CD8-positive, alpha-beta memory T cell (primary cell): ENCODE results near the gene OMA1. TPM values are rescaled to one million over a fixed set of nuclear protein-coding genes. Genes with fewer than 3 reads are reported as not detected.

Experiments
- CTCF ChIA-PET: fragments of 350-600 bp; sonication (Branson Sonifier 250); formaldehyde crosslinking; loops from one replicate; lab custom pipeline; 2021; ENCODE audit warnings: antibody characterized with exemption; lab: Charles Lee
- POLR2A ChIA-PET: fragments of 350-600 bp; sonication (Branson Sonifier 250); formaldehyde crosslinking; loops from one replicate; lab custom pipeline; 2021; ENCODE audit warnings: antibody characterized with exemption; lab: Charles Lee
- DNase-seq, 5 donors: peaks; one replicate each; pipeline versions ENCODE4 v3.0.0 to v3.0.0-alpha.2; 2020 to 2022; ENCODE audit warnings: mixed read lengths in 1 of 5
- H3K27ac ChIP-seq: one replicate; pipeline ENCODE4 v1.7.0; 2013; ENCODE audit warnings: low read depth, mild to moderate bottlenecking, low read length, moderate library complexity
- H3K27me3 ChIP-seq: 2 replicates; pipeline ENCODE4 v1.7.0; 2013; ENCODE audit warnings: low read length, mild to moderate bottlenecking; ENCODE audit not compliant: insufficient read depth, poor library complexity, severe bottlenecking
- H3K36me3 ChIP-seq: 2 replicates; pipeline ENCODE4 v1.7.0; 2013; ENCODE audit warnings: mild to moderate bottlenecking, low read length, moderate library complexity; ENCODE audit not compliant: insufficient read depth
- H3K4me1 ChIP-seq: 2 replicates; pipeline ENCODE4 v1.7.0; 2013; ENCODE audit warnings: mild to moderate bottlenecking, low read length, moderate library complexity; ENCODE audit not compliant: insufficient read depth
- H3K4me3 ChIP-seq: 2 replicates; pipeline ENCODE4 v1.7.0; 2013; ENCODE audit warnings: mild to moderate bottlenecking, low read length
- H3K9me3 ChIP-seq: 2 replicates; pipeline ENCODE4 v1.7.0; 2013; ENCODE audit warnings: mild to moderate bottlenecking, low read length
- H3K27ac Mint-ChIP-seq, 8 donors: one replicate each; pipeline ENCODE4 v1.8.0; 2020 to 2021; ENCODE audit warnings: mixed read lengths in 8 of 8, mild to moderate bottlenecking in 6 of 8, inconsistent platforms in 3 of 8, moderate library complexity in 3 of 8
- H3K27me3 Mint-ChIP-seq, 2 donors: one replicate each; pipeline ENCODE4 v1.8.0; 2020 to 2021; ENCODE audit warnings: mixed read lengths in 2 of 2, mild to moderate bottlenecking in 1 of 2, moderate library complexity in 1 of 2
- H3K36me3 Mint-ChIP-seq, 3 donors: one replicate each; pipeline ENCODE4 v1.8.0; 2020 to 2021; ENCODE audit warnings: mixed read lengths in 3 of 3, inconsistent platforms in 1 of 3, mild to moderate bottlenecking in 1 of 3
- H3K4me1 Mint-ChIP-seq, 3 donors: one replicate each; pipeline ENCODE4 v1.8.0; 2020 to 2021; ENCODE audit warnings: mixed read lengths in 3 of 3, inconsistent platforms in 1 of 3, mild to moderate bottlenecking in 1 of 3
- H3K4me3 Mint-ChIP-seq, 7 donors: one replicate each; pipeline ENCODE4 v1.8.0; 2020 to 2021; ENCODE audit warnings: mixed read lengths in 7 of 7, mild to moderate bottlenecking in 6 of 7, moderate library complexity in 4 of 7, inconsistent platforms in 2 of 7
- H3K9me3 Mint-ChIP-seq, 5 donors: one replicate each; pipeline ENCODE4 v1.8.0; 2020 to 2022; ENCODE audit warnings: mixed read lengths in 5 of 5, mild to moderate bottlenecking in 3 of 5, moderate library complexity in 2 of 5, inconsistent platforms in 1 of 5
- polyA plus RNA-seq: library from polyadenylated mRNA; unstranded; fragments of 300-500 nt; fragmentation: Illumina TruSeq; gene quantifications from one replicate; pipeline ENCODE4 v1.2.3, GENCODE V29; 2021
- total RNA-seq, 2 experiments: library from RNA; stranded (reverse); gene quantifications; one replicate each; pipeline ENCODE4 v1.2.3, GENCODE V29; 2021

OMA1 gene
- total RNA-seq (10 to 100 TPM; 15.9 to 17.6 TPM), polyA plus RNA-seq (40.5 TPM)

GRCh38 chr1:58546520-58547308, at the start of gene OMA1:
TSS of gene OMA1 (minus strand) at chr1:58546726. CDS start at chr1:58539294, 7,432 bp downstream.
- H3K4me1 Mint-ChIP-seq, result peaks cover 23 to 40% (median 34%) of the 10 kb centered on the region in 3 donors
- ChIA-PET CTCF (interaction anchor here (1.0 to 2.2 kb wide), 7 partner anchors 8 to 1715 kb away, joined by 3 to 38 read pairs (median 6); no protein-coding TSS in a partner anchor), POLR2A (interaction anchor here (0.6 to 1.4 kb wide), 3 partner anchors 32 to 270 kb away, joined by 3 to 5 read pairs (median 3); partner anchors contain the start of gene JUN)
- H3K27ac ChIP-seq, result peak within 1 kb of the TSS; percentile 92
- H3K27me3 ChIP-seq, result no peaks in the 10 kb centered on the region
- no peaks in the 10 kb centered on the region for H3K36me3 ChIP-seq
- peak within 1 kb of the TSS; percentile 91 to 97 (median 94) for H3K4me3 Mint-ChIP-seq
- DNase-seq, result peak; percentile 96 to 98 (median 97)
- no peaks in the 10 kb centered on the region for H3K9me3 ChIP-seq
- H3K27ac Mint-ChIP-seq, result peak within 1 kb of the TSS; percentile 74 to 99 (median 98)
- peaks cover 0 to 8% (median 0%) of the 10 kb centered on the region in 3 donors for H3K36me3 Mint-ChIP-seq
- H3K4me3 ChIP-seq, result peak within 1 kb of the TSS; percentile 59
- H3K9me3 Mint-ChIP-seq, result no peaks in the 10 kb centered on the region
- H3K4me1 ChIP-seq, result peaks cover 12% of the 10 kb centered on the region
- H3K27me3 Mint-ChIP-seq, result peaks cover 0 to 1% of the 10 kb centered on the region in 2 donors

DNA sequence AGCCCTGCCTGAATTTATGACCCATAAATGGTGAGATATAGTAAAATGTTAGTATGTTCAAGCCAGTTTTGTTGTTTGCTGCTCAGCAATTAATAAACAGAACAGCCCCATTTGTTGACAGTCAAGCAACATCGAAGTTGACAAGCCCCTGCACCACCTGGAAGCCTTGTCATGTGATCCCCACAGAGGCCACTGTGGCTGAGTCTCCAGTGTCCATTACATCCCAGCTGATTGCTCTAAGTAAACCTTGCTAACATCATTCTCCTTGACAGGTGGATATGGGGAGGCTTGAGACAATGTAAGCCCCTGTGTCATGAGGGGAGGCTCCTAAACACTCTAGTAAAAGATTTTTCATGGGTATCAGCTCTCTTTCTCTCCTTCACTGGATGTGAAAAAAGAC, 48.0 kb upstream of the OMA1 start:
- Histone ChIP-seq H3K36me3 (no peaks in the 10 kb centered on the region), H3K4me3 (no peak overlapping the region), H3K9me3 (no peaks in the 10 kb centered on the region), H3K27ac (no peak overlapping the region), H3K27me3 (no peaks in the 10 kb centered on the region), H3K4me1 (no peaks in the 10 kb centered on the region)
- H3K36me3 Mint-ChIP-seq, result no peaks in the 10 kb centered on the region
- H3K4me3 Mint-ChIP-seq, result no peak overlapping the region
- ChIA-PET POLR2A (no interaction called here), CTCF (no interaction called here)
- no peak for DNase-seq
- H3K27ac Mint-ChIP-seq, result no peak overlapping the region
- H3K4me1 Mint-ChIP-seq, result no peaks in the 10 kb centered on the region
- H3K9me3 Mint-ChIP-seq, result no peaks in the 10 kb centered on the region
- H3K27me3 Mint-ChIP-seq, result peaks cover 32 to 46% of the 10 kb centered on the region in 2 donors

- H3K27me3 ChIP-seq, result no peaks in the 10 kb centered on the region
- H3K4me1 ChIP-seq, result no peaks in the 10 kb centered on the region
- no peaks in the 10 kb centered on the region for H3K4me1 Mint-ChIP-seq
- peaks cover 20 to 42% of the 10 kb centered on the region in 2 donors for H3K27me3 Mint-ChIP-seq
- H3K27ac Mint-ChIP-seq, result no peak overlapping the region
- H3K36me3 Mint-ChIP-seq, result no peaks in the 10 kb centered on the region
- H3K4me3 ChIP-seq, result no peak overlapping the region
- CTCF ChIA-PET, result no interaction called here
- no peak overlapping the region for H3K4me3 Mint-ChIP-seq
- POLR2A ChIA-PET, result no interaction called here
- H3K9me3 Mint-ChIP-seq, result no peaks in the 10 kb centered on the region
- H3K9me3 ChIP-seq, result no peaks in the 10 kb centered on the region
- DNase-seq, result no peak
- H3K27ac ChIP-seq, result no peak overlapping the region
- no peaks in the 10 kb centered on the region for H3K36me3 ChIP-seq
Observed at GRCh38 chr1:58592522-58593134, 46.1 kb upstream of the OMA1 start.

GRCh38 chr1:58591806-58592205, 45.3 kb upstream of the OMA1 start:
- no peaks in the 10 kb centered on the region for H3K36me3 ChIP-seq
- no peak for DNase-seq
- H3K4me1 ChIP-seq, result no peaks in the 10 kb centered on the region
- POLR2A ChIA-PET, result no interaction called here
- no peaks in the 10 kb centered on the region for H3K27me3 ChIP-seq
- Mint-ChIP-seq H3K27ac (no peak overlapping the region), H3K4me1 (no peaks in the 10 kb centered on the region), H3K36me3 (no peaks in the 10 kb centered on the region), H3K27me3 (peaks cover 17 to 46% of the 10 kb centered on the region in 2 donors), H3K9me3 (no peaks in the 10 kb centered on the region), H3K4me3 (no peak overlapping the region)
- H3K9me3 ChIP-seq, result no peaks in the 10 kb centered on the region
- H3K4me3 ChIP-seq, result no peak overlapping the region
- H3K27ac ChIP-seq, result no peak overlapping the region
- CTCF ChIA-PET, result no interaction called here

DNA sequence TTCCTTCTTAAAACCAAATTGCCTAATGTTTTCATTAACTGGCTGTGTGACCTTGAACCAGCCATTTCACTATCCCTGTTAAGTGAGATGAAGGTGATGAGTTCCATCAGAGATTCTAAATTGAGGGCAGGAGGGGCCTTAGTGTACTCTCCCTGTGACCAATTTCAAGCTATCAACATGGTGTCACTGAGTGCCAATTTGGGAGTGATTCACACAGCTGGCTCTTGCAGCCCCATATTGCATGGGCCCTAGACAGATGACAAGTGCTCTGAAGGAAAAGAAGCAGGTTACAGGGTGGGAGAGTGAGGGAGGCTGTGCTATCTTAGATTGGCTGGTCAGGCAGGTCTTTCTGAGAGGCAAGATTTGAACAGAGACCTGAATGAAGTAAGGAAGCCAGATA, 43.5 kb upstream of the OMA1 start:
- Mint-ChIP-seq H3K27me3 (peaks cover 18 to 55% of the 10 kb centered on the region in 2 donors), H3K9me3 (no peaks in the 10 kb centered on the region), H3K4me1 (no peaks in the 10 kb centered on the region), H3K36me3 (no peaks in the 10 kb centered on the region), H3K4me3 (no peak overlapping the region), H3K27ac (no peak overlapping the region)
- Histone ChIP-seq H3K4me1 (no peaks in the 10 kb centered on the region), H3K36me3 (no peaks in the 10 kb centered on the region), H3K4me3 (no peak overlapping the region), H3K27ac (no peak overlapping the region), H3K9me3 (no peaks in the 10 kb centered on the region), H3K27me3 (no peaks in the 10 kb centered on the region)
- ChIA-PET POLR2A (no interaction called here), CTCF (no interaction called here)
- DNase-seq, result no peak

DNA sequence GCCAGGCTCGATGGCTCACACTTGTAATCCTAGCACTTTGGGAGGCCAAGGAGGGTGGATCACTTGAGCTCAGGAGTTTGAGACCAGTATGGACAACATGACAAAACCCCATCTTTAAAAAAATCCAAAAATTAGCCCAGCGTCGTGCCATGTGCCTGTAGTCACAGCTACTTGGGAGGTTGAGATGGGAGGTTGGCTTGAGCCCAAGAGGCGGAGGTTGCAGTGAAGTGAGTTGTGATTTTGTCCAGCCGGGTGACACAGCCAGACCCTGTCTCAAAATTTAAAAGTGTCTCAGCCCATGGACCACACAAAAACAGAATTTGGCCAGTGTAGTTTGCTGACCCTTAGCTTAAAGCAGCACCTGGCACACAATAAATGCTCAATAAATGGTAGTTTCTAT, 41.9 kb upstream of the OMA1 start:
- Histone ChIP-seq H3K4me1 (no peaks in the 10 kb centered on the region), H3K27ac (no peak overlapping the region), H3K4me3 (no peak overlapping the region), H3K9me3 (no peaks in the 10 kb centered on the region), H3K36me3 (no peaks in the 10 kb centered on the region), H3K27me3 (no peaks in the 10 kb centered on the region)
- POLR2A ChIA-PET, result no interaction called here
- DNase-seq, result no peak
- peaks cover 0 to 4% (median 0%) of the 10 kb centered on the region in 5 donors for H3K9me3 Mint-ChIP-seq
- H3K4me3 Mint-ChIP-seq, result no peak overlapping the region
- no peaks in the 10 kb centered on the region for H3K36me3 Mint-ChIP-seq
- CTCF ChIA-PET, result no interaction called here
- H3K27me3 Mint-ChIP-seq, result peaks cover 17 to 60% of the 10 kb centered on the region in 2 donors
- no peaks in the 10 kb centered on the region for H3K4me1 Mint-ChIP-seq
- H3K27ac Mint-ChIP-seq, result no peak overlapping the region

DNA sequence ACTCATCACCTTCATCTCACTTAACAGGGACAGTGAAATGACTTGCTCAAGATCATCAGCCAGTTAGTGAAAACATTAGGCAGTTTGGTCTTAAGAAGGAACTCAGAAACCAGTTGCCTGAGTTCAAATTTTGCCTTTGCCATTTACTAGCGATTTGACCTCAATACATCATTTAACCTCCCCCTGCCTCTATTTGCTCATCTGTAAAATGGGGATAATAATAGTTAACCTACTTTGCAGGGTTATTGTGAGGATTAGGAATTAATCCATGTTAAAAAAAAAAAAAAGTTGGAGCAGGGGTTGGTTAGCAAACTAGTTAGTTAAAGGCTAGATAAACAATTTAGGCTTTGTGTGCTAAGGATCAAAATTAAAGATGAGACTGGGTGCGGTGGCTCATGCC, 41.1 kb upstream of the OMA1 start:
- H3K4me3 ChIP-seq, result no peak overlapping the region
- no peak overlapping the region for H3K4me3 Mint-ChIP-seq
- H3K27ac Mint-ChIP-seq, result no peak overlapping the region
- H3K36me3 Mint-ChIP-seq, result no peaks in the 10 kb centered on the region
- no peaks in the 10 kb centered on the region for H3K4me1 Mint-ChIP-seq
- H3K36me3 ChIP-seq, result no peaks in the 10 kb centered on the region
- H3K9me3 Mint-ChIP-seq, result peaks cover 0 to 4% (median 0%) of the 10 kb centered on the region in 5 donors
- no peaks in the 10 kb centered on the region for H3K4me1 ChIP-seq
- no peak overlapping the region for H3K27ac ChIP-seq
- CTCF ChIA-PET, result no interaction called here
- H3K27me3 Mint-ChIP-seq, result peaks cover 12 to 59% of the 10 kb centered on the region in 2 donors
- DNase-seq, result no peak
- H3K9me3 ChIP-seq, result no peaks in the 10 kb centered on the region
- no peaks in the 10 kb centered on the region for H3K27me3 ChIP-seq
- POLR2A ChIA-PET, result no interaction called here

- Mint-ChIP-seq H3K27ac (no peak overlapping the region), H3K36me3 (no peaks in the 10 kb centered on the region), H3K4me3 (no peak overlapping the region), H3K9me3 (peaks cover 0 to 4% (median 0%) of the 10 kb centered on the region in 5 donors), H3K4me1 (no peaks in the 10 kb centered on the region), H3K27me3 (peaks cover 16 to 60% of the 10 kb centered on the region in 2 donors)
- H3K4me1 ChIP-seq, result no peaks in the 10 kb centered on the region
- H3K27ac ChIP-seq, result no peak overlapping the region
- ChIA-PET POLR2A (no interaction called here), CTCF (no interaction called here)
- DNase-seq, result no peak
- no peaks in the 10 kb centered on the region for H3K36me3 ChIP-seq
- no peaks in the 10 kb centered on the region for H3K27me3 ChIP-seq
- H3K9me3 ChIP-seq, result no peaks in the 10 kb centered on the region
- H3K4me3 ChIP-seq, result no peak overlapping the region
Observed at GRCh38 chr1:58586271-58586670, 39.7 kb upstream of the OMA1 start.
